ENCODE measurements around the gene C1QTNF8. TPM values are rescaled to one million over a fixed set of nuclear protein-coding genes. Genes with fewer than 3 reads are reported as not detected.

C1QTNF8 gene
- polyA plus RNA-seq, 2 of the 4 experiments (the other 2 are of a cell fraction) = not detected

DNA sequence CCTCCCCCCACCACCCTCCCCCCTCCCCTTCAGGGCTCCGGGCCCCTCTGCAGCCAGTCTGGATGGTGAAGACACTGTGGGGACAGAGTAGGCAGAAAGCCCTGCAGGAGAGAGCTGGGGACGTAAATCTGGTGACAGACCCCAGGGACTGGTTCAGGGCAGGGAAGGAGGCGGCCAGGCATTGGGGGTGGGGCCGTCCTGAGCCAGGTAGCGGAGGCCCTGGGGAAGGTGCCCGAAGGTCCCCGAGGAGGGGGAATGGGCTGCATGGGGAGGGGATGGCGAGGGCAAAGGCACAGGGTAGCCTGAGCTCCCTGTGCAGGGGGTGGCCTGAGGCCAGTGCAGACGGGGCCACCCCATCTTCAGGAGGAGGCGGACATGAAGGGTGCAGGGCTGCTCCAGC, 30.5 kb upstream of the C1QTNF8 start:
- TF ChIP-seq GATA3 (IDR thresholded peaks at IDR 0.05; ENCODE audit: borderline replicate concordance) (no peak), KDM5A (IDR thresholded peaks at IDR 0.05) (no peak), FOXS1 (CRISPR knock-in tag; IDR thresholded peaks at IDR 0.05) (no peak), MYC (IDR thresholded peaks at IDR 0.05; ENCODE audit: borderline replicate concordance, low read length) (no peak)
- TF ChIP-seq, protein P1, sequence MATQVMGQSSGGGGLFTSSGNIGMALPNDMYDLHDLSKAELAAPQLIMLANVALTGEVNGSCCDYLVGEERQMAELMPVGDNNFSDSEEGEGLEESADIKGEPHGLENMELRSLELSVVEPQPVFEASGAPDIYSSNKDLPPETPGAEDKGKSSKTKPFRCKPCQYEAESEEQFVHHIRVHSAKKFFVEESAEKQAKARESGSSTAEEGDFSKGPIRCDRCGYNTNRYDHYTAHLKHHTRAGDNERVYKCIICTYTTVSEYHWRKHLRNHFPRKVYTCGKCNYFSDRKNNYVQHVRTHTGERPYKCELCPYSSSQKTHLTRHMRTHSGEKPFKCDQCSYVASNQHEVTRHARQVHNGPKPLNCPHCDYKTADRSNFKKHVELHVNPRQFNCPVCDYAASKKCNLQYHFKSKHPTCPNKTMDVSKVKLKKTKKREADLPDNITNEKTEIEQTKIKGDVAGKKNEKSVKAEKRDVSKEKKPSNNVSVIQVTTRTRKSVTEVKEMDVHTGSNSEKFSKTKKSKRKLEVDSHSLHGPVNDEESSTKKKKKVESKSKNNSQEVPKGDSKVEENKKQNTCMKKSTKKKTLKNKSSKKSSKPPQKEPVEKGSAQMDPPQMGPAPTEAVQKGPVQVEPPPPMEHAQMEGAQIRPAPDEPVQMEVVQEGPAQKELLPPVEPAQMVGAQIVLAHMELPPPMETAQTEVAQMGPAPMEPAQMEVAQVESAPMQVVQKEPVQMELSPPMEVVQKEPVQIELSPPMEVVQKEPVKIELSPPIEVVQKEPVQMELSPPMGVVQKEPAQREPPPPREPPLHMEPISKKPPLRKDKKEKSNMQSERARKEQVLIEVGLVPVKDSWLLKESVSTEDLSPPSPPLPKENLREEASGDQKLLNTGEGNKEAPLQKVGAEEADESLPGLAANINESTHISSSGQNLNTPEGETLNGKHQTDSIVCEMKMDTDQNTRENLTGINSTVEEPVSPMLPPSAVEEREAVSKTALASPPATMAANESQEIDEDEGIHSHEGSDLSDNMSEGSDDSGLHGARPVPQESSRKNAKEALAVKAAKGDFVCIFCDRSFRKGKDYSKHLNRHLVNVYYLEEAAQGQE (IDR thresholded peaks at IDR 0.05) = no peak
- no peak for FAIRE-seq
- H3K4me3 ChIP-seq = no peak overlapping the region
- H3K4me2 ChIP-seq = no peak overlapping the region
- H3K9me3 ChIP-seq = no peaks in the 10 kb centered on the region
- 70% methylated on average over 5 of the region's 10 CpGs for WGBS (ENCODE audit: missing lambda C conversion rate)
- ChIA-PET POLR2A (no interaction called here), CTCF (interaction anchor here (1.1 to 4.0 kb wide), 3 partner anchors 25 to 70 kb away, joined by 4 to 15 read pairs (median 4); no protein-coding TSS in a partner anchor)
- no peaks in the 10 kb centered on the region for H3K4me1 ChIP-seq
- H3K27ac ChIP-seq = no peak overlapping the region
- ATAC-seq = peak in 1 of 2 experiments; percentile 10; a peak in 2 of 6 replicates
- DNase-seq (ENCODE audit: low read depth in 1 of 2, low spot score in 1 of 2) = no peak

GRCh38 chr16:1126044-1126443, 30.0 kb upstream of the C1QTNF8 start:
- no peak overlapping the region for H3K27ac ChIP-seq
- POLR2A ChIA-PET = no interaction called here
- H3K9me3 ChIP-seq = no peaks in the 10 kb centered on the region
- no peak overlapping the region for H3K4me3 ChIP-seq
- H3K4me2 ChIP-seq = no peak overlapping the region
- CTCF ChIA-PET = interaction anchor here (1.8 to 4.0 kb wide), 2 partner anchors 26 to 69 kb away, joined by 4 to 15 read pairs; no protein-coding TSS in a partner anchor
- no peak for DNase-seq (ENCODE audit: low read depth in 1 of 2, low spot score in 1 of 2)
- 51% methylated on average over 9 of the region's 17 CpGs for WGBS (ENCODE audit: missing lambda C conversion rate)
- FAIRE-seq = no peak
- H3K4me1 ChIP-seq = no peaks in the 10 kb centered on the region
- ATAC-seq = peak in 1 of 2 experiments; percentile 13; a peak in 2 of 6 replicates
- TF ChIP-seq BHLHE40 (IDR thresholded peaks at IDR 0.05; ENCODE audit: low read depth, low read length) (no peak), RARB (CRISPR knock-in tag; IDR thresholded peaks at IDR 0.05) (no peak), RFX5 (IDR thresholded peaks at IDR 0.05) (no peak), USF2 (IDR thresholded peaks at IDR 0.05) (no peak), ZC3H11A (IDR thresholded peaks at IDR 0.05) (no peak), KDM5A (IDR thresholded peaks at IDR 0.05) (no peak), POLR2AphosphoS2 (conservative IDR thresholded peaks at IDR 0.05; ENCODE audit: low read length) (no peak), MAFK (IDR thresholded peaks at IDR 0.05; ENCODE audit: partially characterized antibody) (no peak), NR3C1 (IDR thresholded peaks at IDR 0.05) (no peak), ESRRA (IDR thresholded peaks at IDR 0.05; ENCODE audit: borderline replicate concordance, low read length) (no peak), HOXA7 (CRISPR knock-in tag; IDR thresholded peaks at IDR 0.05) (no peak), HEYL (CRISPR knock-in tag; IDR thresholded peaks at IDR 0.05) (no peak), ATOH8 (CRISPR knock-in tag; IDR thresholded peaks at IDR 0.05; ENCODE audit: low read depth) (no peak), HDAC2 (IDR thresholded peaks at IDR 0.05) (no peak), MYC (IDR thresholded peaks at IDR 0.05; ENCODE audit: borderline replicate concordance, low read length) (no peak), SMC3 (IDR thresholded peaks at IDR 0.05) (no peak), RCOR1 (IDR thresholded peaks at IDR 0.05; ENCODE audit: low read depth, low read length) (no peak), MAZ (IDR thresholded peaks at IDR 0.05; ENCODE audit: borderline replicate concordance, low read depth, low read length) (no peak)
- TF ChIP-seq, protein P2, sequence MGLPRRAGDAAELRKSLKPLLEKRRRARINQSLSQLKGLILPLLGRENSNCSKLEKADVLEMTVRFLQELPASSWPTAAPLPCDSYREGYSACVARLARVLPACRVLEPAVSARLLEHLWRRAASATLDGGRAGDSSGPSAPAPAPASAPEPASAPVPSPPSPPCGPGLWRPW (IDR thresholded peaks at IDR 0.05) = no peak

Data from A549 (cell line).